MM.1S (cell line): Measurements from ENCODE around the gene AUP1.

Experiments used
- DNase-seq: peaks from one replicate; pipeline ENCODE4 v3.0.0-alpha.2; 2015
- H2AFZ ChIP-seq: fragments of 300-600 bp; sonication (generic); 2 replicates; pipeline ENCODE4 v1.6.0; 2016; ENCODE audit warnings: antibody characterized with exemption, low read length
- H3F3A ChIP-seq: fragments of 300-600 bp; sonication (generic); 2 replicates; pipeline ENCODE4 v1.6.1; 2016; ENCODE audit warnings: mild to moderate bottlenecking, antibody characterized with exemption, low read length, moderate library complexity, mixed read lengths; ENCODE audit not compliant: insufficient read depth
- H3K27ac ChIP-seq: fragments of 300-600 bp; sonication (generic); 2 replicates; pipeline ENCODE4 v1.5.1; 2016; ENCODE audit warnings: mild to moderate bottlenecking, low read length
- H3K27me3 ChIP-seq: fragments of 300-600 bp; sonication (generic); replicated peaks from 2 replicates; pipeline ENCODE4 v1.6.0; 2016; ENCODE audit warnings: low read length; ENCODE audit not compliant: insufficient read depth
- H3K36me3 ChIP-seq: fragments of 300-600 bp; sonication (generic); replicated peaks from 2 replicates; pipeline ENCODE4 v1.6.1; 2016; ENCODE audit warnings: mild to moderate bottlenecking, low read length, mixed read lengths; ENCODE audit not compliant: insufficient read depth
- H3K4me1 ChIP-seq: fragments of 300-600 bp; sonication (generic); 2 replicates; pipeline ENCODE4 v1.6.1; 2016; ENCODE audit warnings: low read length, mixed read lengths
- H3K4me2 ChIP-seq: fragments of 300-600 bp; sonication (generic); 2 replicates; pipeline ENCODE4 v1.6.0; 2016; ENCODE audit warnings: low read depth, low read length
- H3K4me3 ChIP-seq: fragments of 300-600 bp; sonication (generic); 2 replicates; pipeline ENCODE4 v1.5.1; 2016; ENCODE audit warnings: low read length, mixed read lengths
- H3K79me2 ChIP-seq: fragments of 300-600 bp; sonication (generic); 2 replicates; pipeline ENCODE4 v1.6.1; 2016; ENCODE audit warnings: mixed run types, low read length, mixed read lengths
- H3K9ac ChIP-seq: fragments of 300-600 bp; sonication (generic); 2 replicates; pipeline ENCODE4 v1.6.1; 2016; ENCODE audit warnings: low read length, mixed read lengths
- H3K9me2 ChIP-seq: fragments of 300-600 bp; sonication (generic); replicated peaks from 2 replicates; pipeline ENCODE4 v1.6.1; 2016; ENCODE audit warnings: mild to moderate bottlenecking, low read length, mixed read lengths; ENCODE audit not compliant: insufficient read depth
- H3K9me3 ChIP-seq: fragments of 300-600 bp; sonication (generic); replicated peaks from 2 replicates; pipeline ENCODE4 v1.6.1; 2016; ENCODE audit warnings: mild to moderate bottlenecking, low read length, mixed read lengths; ENCODE audit not compliant: insufficient read depth
- H4K20me1 ChIP-seq: fragments of 300-600 bp; sonication (generic); 2 replicates; pipeline ENCODE4 v1.6.1; 2016; ENCODE audit warnings: mild to moderate bottlenecking, low read length, moderate library complexity, mixed read lengths; ENCODE audit not compliant: insufficient read depth
- CTCF ChIP-seq: fragments of 300-600 bp; sonication (generic); IDR thresholded peaks from 2 replicates; pipeline ENCODE4 v1.5.1; 2016; ENCODE audit warnings: antibody characterized with exemption, low read length, mixed read lengths
- EZH2 ChIP-seq: fragments of 300-600 bp; sonication (generic); optimal IDR thresholded peaks from 2 replicates; pipeline ENCODE3; 2017; ENCODE audit warnings: low read depth, mild to moderate bottlenecking, antibody characterized with exemption, low read length, mixed read lengths
- EZH2phosphoT487 ChIP-seq: fragments of 300-600 bp; sonication (generic); IDR thresholded peaks from 2 replicates; pipeline ENCODE4 v1.6.1; 2018; ENCODE audit warnings: antibody characterized with exemption, low read length

The AUP1 gene

GRCh38 chr2:74503506-74504475 lies 25.7 kb downstream of the AUP1 start:
- H3K4me3 ChIP-seq: peak overlapping the region; percentile 64
- no peak overlapping the region for H3K27ac ChIP-seq
- peaks cover 14% of the 10 kb centered on the region for H3K4me1 ChIP-seq
- no peaks in the 10 kb centered on the region for H3K9me3 ChIP-seq
- peak overlapping the region; percentile 90 for H3K4me2 ChIP-seq
- H3K9me2 ChIP-seq: no peaks in the 10 kb centered on the region
- peak overlapping the region; percentile 44; the same call in 1 of the 2 replicates for H3K9ac ChIP-seq
- 0 out of 2 replicates have a peak, but pooled peaks cover 14% of the 10 kb centered on the region for H3F3A ChIP-seq
- H3K36me3 ChIP-seq: no peaks in the 10 kb centered on the region
- peak overlapping the region; percentile 96 for H2AFZ ChIP-seq
- peaks cover 14% of the 10 kb centered on the region for H3K27me3 ChIP-seq
- TF ChIP-seq CTCF (no peak), EZH2phosphoT487 (no peak), EZH2 (no peak)
- peaks cover 13% of the 10 kb centered on the region for H3K79me2 ChIP-seq
- DNase-seq: no peak
- no peaks in the 10 kb centered on the region for H4K20me1 ChIP-seq

- DNase-seq: peak; percentile 58
- H3K27me3 ChIP-seq: peaks cover 22% of the 10 kb centered on the region
- H3K4me1 ChIP-seq: peaks cover 9% of the 10 kb centered on the region
- no peaks in the 10 kb centered on the region for H3K9me2 ChIP-seq
- no peak overlapping the region for H3K27ac ChIP-seq
- peak overlapping the region; percentile 96 for H2AFZ ChIP-seq
- TF ChIP-seq EZH2phosphoT487: no peak
- peak; percentile 44 for TF ChIP-seq CTCF
- H3K36me3 ChIP-seq: no peaks in the 10 kb centered on the region
- H3K4me3 ChIP-seq: peak overlapping the region; percentile 64
- H3K79me2 ChIP-seq: peaks cover 13% of the 10 kb centered on the region
- peak overlapping the region; percentile 90 for H3K4me2 ChIP-seq
- H3K9me3 ChIP-seq: no peaks in the 10 kb centered on the region
- H3F3A ChIP-seq: 0 out of 2 replicates have a peak, but pooled peaks cover 14% of the 10 kb centered on the region
- no peaks in the 10 kb centered on the region for H4K20me1 ChIP-seq
- peak overlapping the region; percentile 44; the same call in 1 of the 2 replicates for H3K9ac ChIP-seq
Observed at GRCh38 chr2:74502720-74503505, 26.6 kb downstream of the AUP1 start.

- H3K4me3 ChIP-seq: peak overlapping the region; percentile 64
- no peaks in the 10 kb centered on the region for H4K20me1 ChIP-seq
- no peak overlapping the region for H3K27ac ChIP-seq
- peak overlapping the region; percentile 90 for H3K4me2 ChIP-seq
- peaks cover 25% of the 10 kb centered on the region for H3K27me3 ChIP-seq
- DNase-seq: no peak
- H3K36me3 ChIP-seq: no peaks in the 10 kb centered on the region
- H3K9me3 ChIP-seq: no peaks in the 10 kb centered on the region
- H2AFZ ChIP-seq: peak overlapping the region; percentile 96
- H3K9ac ChIP-seq: peak overlapping the region; percentile 44; the same call in 1 of the 2 replicates
- TF ChIP-seq CTCF (no peak), EZH2phosphoT487 (no peak), EZH2 (no peak)
- peaks cover 9% of the 10 kb centered on the region for H3K4me1 ChIP-seq
- H3K9me2 ChIP-seq: no peaks in the 10 kb centered on the region
- peaks cover 13% of the 10 kb centered on the region for H3K79me2 ChIP-seq
- H3F3A ChIP-seq: 0 out of 2 replicates have a peak, but pooled peaks cover 14% of the 10 kb centered on the region
Observed at GRCh38 chr2:74502147-74502719, 27.3 kb downstream of the AUP1 start.
